ENCODE measurements around the gene USP49. TPM values are rescaled to one million over a fixed set of nuclear protein-coding genes. Genes with fewer than 3 reads are reported as not detected.
"Not testable (repeated sequence)": the region's sequence is repeated elsewhere in the genome, so short reads cannot be mapped to it uniquely, and the experiment has no call there.

Gene USP49
- total RNA-seq, 1 experiment from 2014 or later = 2.1 TPM

- DNase-seq (ENCODE audit: low read depth) = no peak
Measured at GRCh38 chr6:41814629-41815028, 80.5 kb downstream of the USP49 start.

GRCh38 chr6:41813956-41814355, 81.2 kb downstream of the USP49 start:
- DNase-seq (ENCODE audit: low read depth) = no peak

GRCh38 chr6:41813469-41813868, 81.7 kb downstream of the USP49 start:
- DNase-seq (ENCODE audit: low read depth) = no peak

GRCh38 chr6:41811946-41812345, 83.2 kb downstream of the USP49 start:
- DNase-seq (ENCODE audit: low read depth) = not testable (repeated sequence)

- DNase-seq (ENCODE audit: low read depth) = no peak
Measured at GRCh38 chr6:41811095-41811494, 84.1 kb downstream of the USP49 start.

GRCh38 chr6:41805830-41806774, 89.1 kb downstream of the USP49 start:
- no peak for DNase-seq (ENCODE audit: low read depth)

- no peak for DNase-seq (ENCODE audit: low read depth)
Measured at GRCh38 chr6:41801380-41801779, 93.8 kb downstream of the USP49 start.

- no peak for DNase-seq (ENCODE audit: low read depth)
Measured at GRCh38 chr6:41799559-41799911, 95.6 kb downstream of the USP49 start.

- no peak for DNase-seq (ENCODE audit: low read depth)
Measured at GRCh38 chr6:41798901-41799558, 96.1 kb downstream of the USP49 start.

GRCh38 chr6:41796474-41796873, 98.7 kb downstream of the USP49 start:
- no peak for DNase-seq (ENCODE audit: low read depth)

GRCh38 chr6:41791984-41792383, 103.2 kb downstream of the USP49 start:
- DNase-seq (ENCODE audit: low read depth) = no peak

- no peak for DNase-seq (ENCODE audit: low read depth)
Measured at GRCh38 chr6:41791305-41791704, 103.9 kb downstream of the USP49 start.

- no peak for DNase-seq (ENCODE audit: low read depth)
Measured at GRCh38 chr6:41790045-41790444, 105.1 kb downstream of the USP49 start.

GRCh38 chr6:41789390-41789724, 105.8 kb downstream of the USP49 start:
- DNase-seq (ENCODE audit: low read depth) = no peak

GRCh38 chr6:41787219-41787917, 107.8 kb downstream of the USP49 start, which contains the start of gene TOMM6:
Gene TOMM6, plus strand, starts transcription at chr6:41787694. Its CDS starts 4 bp downstream, at chr6:41787698.
- peak; percentile 94 for DNase-seq (ENCODE audit: low read depth)

GRCh38 chr6:41786451-41787218, 108.5 kb downstream of the USP49 start:
- DNase-seq (ENCODE audit: low read depth) = peak; percentile 64

- DNase-seq (ENCODE audit: low read depth) = no peak
Measured at GRCh38 chr6:41785689-41786450, 109.3 kb downstream of the USP49 start.

- DNase-seq (ENCODE audit: low read depth) = no peak
Measured at GRCh38 chr6:41785254-41785653, 109.9 kb downstream of the USP49 start.

- DNase-seq (ENCODE audit: low read depth) = no peak
Measured at GRCh38 chr6:41784581-41785171, 110.5 kb downstream of the USP49 start.
